GM12875 (cell line): ENCODE measurements around the gene CBFB.
A peak's percentile ranks its signal among the peaks of the same experiment; 100 is the strongest.

ENCODE experiments used
- H3K4me3 ChIP-seq: one replicate; pipeline ENCODE4 v1.5.1; 2011; ENCODE audit warnings: low read depth, low read length, control low read depth
- TF ChIP-seq, protein P1 (sequence below): IDR thresholded peaks from 2 replicates; pipeline ENCODE4 v1.5.1; 2011; ENCODE audit warnings: low read depth, mild to moderate bottlenecking, control low read depth, inconsistent platforms, low read length, moderate library complexity, borderline replicate concordance; ENCODE audit not compliant: insufficient read depth

CBFB gene

DNA sequence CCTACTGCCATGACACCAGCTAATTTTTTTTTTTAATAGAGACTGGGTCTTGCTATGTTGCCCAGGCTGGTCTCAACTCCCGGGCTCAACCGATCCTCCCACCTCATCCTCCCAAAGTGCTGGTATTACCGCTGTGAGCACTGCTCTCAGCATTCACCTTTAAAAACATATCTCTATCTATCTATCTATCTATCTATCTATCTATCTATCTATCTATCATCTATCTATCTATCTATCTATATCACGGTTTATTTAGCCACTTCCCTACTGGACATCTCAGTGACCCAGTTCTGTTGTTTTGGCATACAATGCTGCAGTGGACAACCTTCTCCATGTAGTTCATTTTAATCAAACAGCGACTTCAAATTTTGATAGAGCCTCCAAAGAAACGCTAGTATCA is 79.5 kb downstream of the CBFB start:
- H3K4me3 ChIP-seq, result no peak overlapping the region
- TF ChIP-seq, protein P1, sequence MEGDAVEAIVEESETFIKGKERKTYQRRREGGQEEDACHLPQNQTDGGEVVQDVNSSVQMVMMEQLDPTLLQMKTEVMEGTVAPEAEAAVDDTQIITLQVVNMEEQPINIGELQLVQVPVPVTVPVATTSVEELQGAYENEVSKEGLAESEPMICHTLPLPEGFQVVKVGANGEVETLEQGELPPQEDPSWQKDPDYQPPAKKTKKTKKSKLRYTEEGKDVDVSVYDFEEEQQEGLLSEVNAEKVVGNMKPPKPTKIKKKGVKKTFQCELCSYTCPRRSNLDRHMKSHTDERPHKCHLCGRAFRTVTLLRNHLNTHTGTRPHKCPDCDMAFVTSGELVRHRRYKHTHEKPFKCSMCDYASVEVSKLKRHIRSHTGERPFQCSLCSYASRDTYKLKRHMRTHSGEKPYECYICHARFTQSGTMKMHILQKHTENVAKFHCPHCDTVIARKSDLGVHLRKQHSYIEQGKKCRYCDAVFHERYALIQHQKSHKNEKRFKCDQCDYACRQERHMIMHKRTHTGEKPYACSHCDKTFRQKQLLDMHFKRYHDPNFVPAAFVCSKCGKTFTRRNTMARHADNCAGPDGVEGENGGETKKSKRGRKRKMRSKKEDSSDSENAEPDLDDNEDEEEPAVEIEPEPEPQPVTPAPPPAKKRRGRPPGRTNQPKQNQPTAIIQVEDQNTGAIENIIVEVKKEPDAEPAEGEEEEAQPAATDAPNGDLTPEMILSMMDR, result no peak

GRCh38 chr16:67108931-67109406 is 80.0 kb downstream of the CBFB start:
- peak overlapping the region; percentile 80 for H3K4me3 ChIP-seq
- TF ChIP-seq, protein P1, result no peak

DNA sequence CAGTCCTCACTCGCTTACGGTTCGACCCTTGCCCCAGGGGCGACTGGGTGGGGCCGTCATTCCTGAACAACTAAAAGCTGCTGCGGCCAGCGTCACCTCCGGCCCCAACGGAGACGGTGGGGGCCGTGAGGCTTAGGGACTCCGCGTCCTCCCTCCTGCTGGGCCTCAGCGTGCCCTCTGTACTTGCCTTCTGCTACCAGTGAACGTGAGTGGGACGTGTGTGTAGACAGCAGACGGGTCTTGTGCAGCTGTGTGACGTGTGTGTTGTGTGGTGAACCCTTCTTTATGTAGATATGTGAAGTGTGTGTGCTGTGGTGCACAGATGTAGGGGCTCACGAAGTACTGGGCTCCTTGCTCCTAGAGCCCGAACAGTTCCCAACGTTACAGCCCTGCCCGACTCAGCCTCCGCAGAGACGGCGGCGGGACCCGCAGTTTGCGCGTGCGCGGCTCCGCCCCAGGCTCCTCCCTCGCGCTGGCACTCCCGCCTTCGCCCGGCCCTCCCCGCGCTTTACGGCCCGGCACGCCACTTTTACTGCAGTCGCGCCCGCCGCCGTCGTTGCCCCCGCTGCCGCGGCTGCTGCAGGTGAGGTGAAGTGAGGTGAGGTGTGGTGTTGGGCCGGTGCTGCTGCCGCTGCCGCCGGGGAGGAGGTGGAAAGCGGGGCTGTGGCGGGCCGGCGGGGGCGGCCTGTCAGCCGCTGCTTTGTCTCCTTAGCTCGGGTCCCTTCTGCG is 80.6 kb downstream of the CBFB start, which contains the start of gene PHAF1:
TSS of gene PHAF1 (plus strand) at position 535 of the 729 bp plus-strand sequence. CDS start 235 bp downstream, outside the sequence.
- TF ChIP-seq, protein P1, result no peak
- peak within 1 kb of the TSS; percentile 80 for H3K4me3 ChIP-seq

DNA sequence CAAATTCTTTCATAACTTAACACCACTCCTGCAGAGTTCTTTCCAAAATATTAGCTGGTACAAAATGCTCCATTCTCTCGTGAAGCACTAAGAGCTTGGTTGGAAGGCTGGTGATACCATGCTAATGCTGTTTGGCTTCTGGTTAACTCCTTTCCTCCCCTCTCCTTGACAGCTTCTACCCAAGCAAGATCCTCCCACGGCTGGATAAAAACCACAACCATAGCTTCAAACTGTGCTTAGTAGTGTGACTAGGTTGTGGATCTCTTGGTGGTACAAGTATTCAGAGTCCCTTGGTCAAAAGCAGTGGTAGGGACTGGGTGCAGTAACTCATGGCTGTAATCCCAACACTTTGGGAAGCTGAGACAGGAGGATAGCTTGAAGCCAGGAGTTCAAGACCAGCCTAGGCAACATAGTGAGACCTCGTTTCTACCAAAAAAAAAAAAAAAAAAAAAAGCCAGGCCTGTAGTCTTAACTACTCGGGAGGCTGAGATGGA is 83.0 kb downstream of the CBFB start:
- H3K4me3 ChIP-seq, result no peak overlapping the region
- TF ChIP-seq, protein P1, result no peak

GRCh38 chr16:67112591-67113399 is 83.8 kb downstream of the CBFB start:
- TF ChIP-seq, protein P1, result no peak
- no peak overlapping the region for H3K4me3 ChIP-seq

- H3K4me3 ChIP-seq, result no peak overlapping the region
- TF ChIP-seq, protein P1, result no peak
Observed at GRCh38 chr16:67114793-67115192, 85.8 kb downstream of the CBFB start.
